Measurements from ENCODE around the gene SPRY2. TPM values are rescaled to one million over a fixed set of nuclear protein-coding genes. Genes with fewer than 3 reads are reported as not detected.

The SPRY2 gene, protein sequence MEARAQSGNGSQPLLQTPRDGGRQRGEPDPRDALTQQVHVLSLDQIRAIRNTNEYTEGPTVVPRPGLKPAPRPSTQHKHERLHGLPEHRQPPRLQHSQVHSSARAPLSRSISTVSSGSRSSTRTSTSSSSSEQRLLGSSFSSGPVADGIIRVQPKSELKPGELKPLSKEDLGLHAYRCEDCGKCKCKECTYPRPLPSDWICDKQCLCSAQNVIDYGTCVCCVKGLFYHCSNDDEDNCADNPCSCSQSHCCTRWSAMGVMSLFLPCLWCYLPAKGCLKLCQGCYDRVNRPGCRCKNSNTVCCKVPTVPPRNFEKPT
- 57.7 to 60.8 TPM (median 59.9 TPM) in 3 replicates for total RNA-seq

GRCh38 chr13:80341101-80341755 lies at the start of gene SPRY2:
TSS of gene SPRY2 (minus strand) at chr13:80341126. CDS start at chr13:80337705, 3,421 bp downstream.
- peak; percentile 80 to 86 for DNase-seq (ENCODE audit: low spot score in 2 of 2, unreplicated experiment in 2 of 2)
- H3K9me3 Mint-ChIP-seq, result no peaks in the 10 kb centered on the region
- H3K27ac Mint-ChIP-seq, result peak within 1 kb of the TSS; percentile 98
- H3K36me3 Mint-ChIP-seq, result peaks cover 13% of the 10 kb centered on the region
- no peak within 1 kb of the TSS for H3K4me3 Mint-ChIP-seq
- peaks cover 56% of the 10 kb centered on the region for H3K4me1 Mint-ChIP-seq
- H3K27me3 Mint-ChIP-seq (ENCODE audit: low read depth), result no peaks in the 10 kb centered on the region
- no peak for TF ChIP-seq CTCF (IDR thresholded peaks at IDR 0.05; ENCODE audit: unreplicated experiment)

DNA sequence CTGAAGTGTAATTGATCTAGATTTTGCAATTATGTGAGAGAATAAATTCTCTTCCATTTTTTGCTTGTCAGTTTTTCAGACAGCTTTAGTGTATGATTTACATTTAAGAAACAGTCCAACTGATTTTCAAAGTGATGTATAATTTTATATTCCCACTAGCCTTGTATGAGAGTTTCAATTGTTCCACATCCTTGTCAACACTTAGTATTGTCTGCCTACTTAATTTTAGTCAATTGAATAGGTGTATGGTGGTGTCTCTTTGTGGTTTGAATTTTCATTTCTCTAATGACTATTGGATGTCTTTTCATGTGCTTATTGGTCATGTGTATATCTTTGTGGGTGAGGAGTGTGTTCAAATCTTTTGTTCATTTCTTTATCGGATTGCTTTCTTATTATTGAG lies 49.4 kb upstream of the SPRY2 start:
- H3K4me3 Mint-ChIP-seq, result no peak overlapping the region
- H3K4me1 Mint-ChIP-seq, result no peaks in the 10 kb centered on the region
- peaks cover 6% of the 10 kb centered on the region for H3K36me3 Mint-ChIP-seq
- no peak overlapping the region for H3K27ac Mint-ChIP-seq
- DNase-seq (ENCODE audit: low spot score in 2 of 2, unreplicated experiment in 2 of 2), result no peak
- H3K27me3 Mint-ChIP-seq (ENCODE audit: low read depth), result no peaks in the 10 kb centered on the region
- no peak for TF ChIP-seq CTCF (IDR thresholded peaks at IDR 0.05; ENCODE audit: unreplicated experiment)
- H3K9me3 Mint-ChIP-seq, result peaks cover 28% of the 10 kb centered on the region

DNA sequence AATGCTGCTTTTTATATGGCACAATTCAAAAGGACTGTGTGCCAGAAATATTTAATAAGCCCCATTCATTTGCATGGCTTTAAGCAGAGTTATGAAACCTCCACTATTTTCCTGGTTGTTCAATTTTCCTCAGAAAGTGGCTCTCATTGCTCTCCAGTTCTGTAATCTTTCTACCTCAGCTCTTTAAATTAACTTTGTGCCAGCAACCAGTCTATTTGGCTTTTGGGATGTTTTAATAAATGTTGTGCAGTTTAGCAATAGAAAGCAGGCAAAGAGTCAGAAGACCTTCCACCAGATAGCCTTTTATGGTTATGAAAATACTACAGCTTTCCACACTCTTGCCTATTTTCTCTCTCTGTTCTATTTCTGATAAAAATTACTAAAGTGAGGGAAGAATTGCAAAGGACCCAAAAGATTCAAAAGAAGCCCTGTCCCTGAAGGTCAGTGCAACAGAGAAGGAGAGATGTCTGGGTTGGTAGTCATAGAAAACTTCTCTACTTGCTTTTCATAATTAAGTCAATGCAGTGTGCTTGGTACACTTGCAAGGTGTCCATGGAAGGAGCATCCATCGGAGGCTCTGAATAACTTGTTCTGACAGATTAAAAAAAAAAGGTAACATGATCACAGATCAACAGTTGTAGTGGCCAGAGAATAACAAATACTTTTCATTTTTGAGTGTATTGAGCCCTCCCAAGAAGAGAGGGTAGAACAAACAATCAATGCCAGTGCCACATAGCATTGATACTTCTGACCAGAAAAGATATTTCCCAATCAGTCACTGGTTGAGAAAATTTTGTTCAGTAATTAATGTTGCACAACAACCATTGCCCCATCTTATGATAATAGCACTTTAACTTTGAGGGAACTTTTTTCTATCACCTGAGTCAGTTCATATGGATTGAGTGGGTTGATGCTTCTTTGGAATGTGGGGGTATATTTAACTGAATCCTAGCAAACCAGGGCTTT lies 48.4 kb upstream of the SPRY2 start:
- H3K27me3 Mint-ChIP-seq (ENCODE audit: low read depth), result no peaks in the 10 kb centered on the region

DNA sequence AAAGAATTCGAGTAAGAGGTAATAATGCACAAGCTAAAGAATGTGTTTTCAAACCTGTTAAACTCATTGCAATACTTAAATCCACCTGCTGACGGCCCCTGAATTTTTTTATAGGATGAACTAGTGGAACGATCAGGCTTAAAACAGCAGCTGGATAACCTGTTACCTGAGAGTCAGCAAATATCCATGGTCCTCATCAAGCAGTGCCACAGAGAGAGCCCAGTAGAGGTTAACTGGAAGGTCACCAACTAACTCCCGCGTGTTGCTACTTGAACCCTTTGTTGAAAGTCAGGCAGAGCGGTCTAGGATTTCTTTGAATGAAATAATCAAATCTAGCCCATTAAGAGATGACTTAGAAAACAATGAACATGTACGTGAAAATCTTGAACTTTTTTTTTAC lies 47.6 kb upstream of the SPRY2 start:
- Mint-ChIP-seq H3K9me3 (peaks cover 16% of the 10 kb centered on the region), H3K4me1 (no peaks in the 10 kb centered on the region), H3K27ac (no peak overlapping the region), H3K27me3 (ENCODE audit: low read depth) (no peaks in the 10 kb centered on the region), H3K4me3 (no peak overlapping the region), H3K36me3 (peaks cover 1% of the 10 kb centered on the region)
- TF ChIP-seq CTCF (IDR thresholded peaks at IDR 0.05; ENCODE audit: unreplicated experiment), result no peak
- no peak for DNase-seq (ENCODE audit: low spot score in 2 of 2, unreplicated experiment in 2 of 2)

More for the DNA sequence above, 48.4 kb upstream of the SPRY2 start:
- peaks cover 23% of the 10 kb centered on the region for H3K9me3 Mint-ChIP-seq
- DNase-seq (ENCODE audit: low spot score in 2 of 2, unreplicated experiment in 2 of 2), result no peak
- peaks cover 6% of the 10 kb centered on the region for H3K36me3 Mint-ChIP-seq
- no peak overlapping the region for H3K27ac Mint-ChIP-seq
- H3K4me3 Mint-ChIP-seq, result no peak overlapping the region
- no peaks in the 10 kb centered on the region for H3K4me1 Mint-ChIP-seq
- TF ChIP-seq CTCF (IDR thresholded peaks at IDR 0.05; ENCODE audit: unreplicated experiment), result no peak

DNA sequence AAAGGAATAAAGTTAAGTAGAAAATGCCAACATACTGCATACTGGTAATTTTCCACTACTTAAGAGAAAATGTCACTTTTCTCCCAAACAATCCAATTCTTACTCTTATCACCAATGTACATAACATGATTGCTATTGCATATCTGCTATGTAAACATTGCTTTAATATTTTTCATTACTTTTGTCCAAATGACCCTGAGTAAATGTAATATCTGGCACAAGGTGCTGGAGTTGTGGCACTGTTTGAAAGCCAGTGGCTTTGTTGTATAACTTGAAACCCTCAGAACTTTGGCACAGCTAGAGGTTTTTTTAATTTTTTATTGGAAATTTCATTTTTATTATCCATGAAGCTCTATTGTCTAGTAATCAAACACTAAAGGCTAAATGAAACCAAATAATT lies 45.7 kb upstream of the SPRY2 start:
- peaks cover 7% of the 10 kb centered on the region for H3K9me3 Mint-ChIP-seq
- TF ChIP-seq CTCF (IDR thresholded peaks at IDR 0.05; ENCODE audit: unreplicated experiment), result no peak
- no peak overlapping the region for H3K4me3 Mint-ChIP-seq
- no peak for DNase-seq (ENCODE audit: low spot score in 2 of 2, unreplicated experiment in 2 of 2)
- no peaks in the 10 kb centered on the region for H3K4me1 Mint-ChIP-seq
- peaks cover 1% of the 10 kb centered on the region for H3K36me3 Mint-ChIP-seq
- no peaks in the 10 kb centered on the region for H3K27me3 Mint-ChIP-seq (ENCODE audit: low read depth)
- H3K27ac Mint-ChIP-seq, result no peak overlapping the region
